HG03103 (cell line): Measurements from ENCODE around the gene SH3BP4.
"Not testable (repeated sequence)": the region's sequence is repeated elsewhere in the genome, so short reads cannot be mapped to it uniquely, and the experiment has no call there.

Experiments used
- ATAC-seq: cut with Tn5 transposase; IDR thresholded peaks from one replicate; pipeline ENCODE4 v1.9.1; 2021; ENCODE audit warnings: low read depth; ENCODE audit not compliant: unreplicated experiment

Gene SH3BP4

GRCh38 chr2:235051436-235052260, 99.8 kb downstream of the SH3BP4 start:
- no peak for ATAC-seq

- ATAC-seq, result no peak
Observed at GRCh38 chr2:235052514-235053354, 100.9 kb downstream of the SH3BP4 start.

- ATAC-seq, result no peak
Observed at GRCh38 chr2:235053651-235054050, 101.8 kb downstream of the SH3BP4 start.

- ATAC-seq, result no peak
Observed at GRCh38 chr2:235054475-235054874, 102.7 kb downstream of the SH3BP4 start.

GRCh38 chr2:235054919-235055318, 103.1 kb downstream of the SH3BP4 start:
- no peak for ATAC-seq

GRCh38 chr2:235055891-235056516, 104.2 kb downstream of the SH3BP4 start:
- ATAC-seq, result no peak

GRCh38 chr2:235056768-235057167, 105.0 kb downstream of the SH3BP4 start:
- ATAC-seq, result no peak

- not testable (repeated sequence) for ATAC-seq
Observed at GRCh38 chr2:235057616-235058015, 105.8 kb downstream of the SH3BP4 start.

- no peak for ATAC-seq
Observed at GRCh38 chr2:235059161-235059560, 107.3 kb downstream of the SH3BP4 start.

- no peak for ATAC-seq
Observed at GRCh38 chr2:235061656-235062055, 109.8 kb downstream of the SH3BP4 start.

- no peak for ATAC-seq
Observed at GRCh38 chr2:235063471-235063961, 111.7 kb downstream of the SH3BP4 start.

- ATAC-seq, result no peak
Observed at GRCh38 chr2:235064976-235065375, 113.2 kb downstream of the SH3BP4 start.

GRCh38 chr2:235066490-235066889, 114.7 kb downstream of the SH3BP4 start:
- ATAC-seq, result no peak

GRCh38 chr2:235066895-235067294, 115.1 kb downstream of the SH3BP4 start:
- no peak for ATAC-seq

- no peak for ATAC-seq
Observed at GRCh38 chr2:235068701-235069100, 116.9 kb downstream of the SH3BP4 start.

- ATAC-seq, result no peak
Observed at GRCh38 chr2:235070063-235070706, 118.4 kb downstream of the SH3BP4 start.

GRCh38 chr2:235073868-235074413, 122.1 kb downstream of the SH3BP4 start:
- ATAC-seq, result no peak

GRCh38 chr2:235077046-235077445, 125.2 kb downstream of the SH3BP4 start:
- ATAC-seq, result no peak

GRCh38 chr2:235078182-235078581, 126.4 kb downstream of the SH3BP4 start:
- no peak for ATAC-seq

- ATAC-seq, result no peak
Observed at GRCh38 chr2:235078914-235079472, 127.2 kb downstream of the SH3BP4 start.
